ENCODE data around the gene TPBGL. TPM values are rescaled to one million over a fixed set of nuclear protein-coding genes. Genes with fewer than 3 reads are reported as not detected.

Gene TPBGL
- total RNA-seq, 1 experiment from 2014 or later, result 0.41 TPM

DNA sequence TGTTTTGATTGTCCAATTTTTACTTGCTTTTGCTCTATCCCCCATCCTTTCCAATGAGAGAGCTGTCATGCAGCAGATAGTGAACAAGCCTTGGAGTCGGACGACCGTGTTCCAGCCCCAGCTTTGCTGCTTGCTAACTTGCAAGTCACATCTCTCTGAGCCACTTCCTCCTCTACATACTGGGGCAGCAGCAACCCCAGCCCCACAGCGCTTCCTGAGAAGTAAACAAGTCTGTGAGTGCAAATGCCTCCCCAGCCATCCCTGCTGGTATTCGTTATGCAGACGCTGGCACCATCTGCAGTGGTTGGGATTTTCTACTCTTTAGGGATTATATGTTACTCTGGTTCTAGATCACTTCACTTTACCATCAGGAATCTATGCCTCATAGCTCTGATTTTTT is 35.0 kb downstream of the TPBGL start:
- Histone ChIP-seq H3K9me3 (ENCODE audit: low read depth, low read length, poor library complexity, severe bottlenecking) (no peaks in the 10 kb centered on the region), H3K27me3 (replicated peaks; ENCODE audit: insufficient read depth, low read depth, low read length, poor library complexity) (no peaks in the 10 kb centered on the region), H3K36me3 (ENCODE audit: insufficient read depth, low read length, poor library complexity, severe bottlenecking) (peaks cover 2% of the 10 kb centered on the region), H3K4me1 (ENCODE audit: insufficient read depth, low read length, poor library complexity, severe bottlenecking) (no peaks in the 10 kb centered on the region), H3K4me3 (ENCODE audit: low read depth, low read length, poor library complexity, severe bottlenecking) (no peak overlapping the region), H3K27ac (ENCODE audit: low read depth, low read length, poor library complexity, severe bottlenecking) (no peak overlapping the region)
- intact Hi-C loops (cut with micrococcal nuclease; ENCODE audit: unreplicated experiment), result no loop called here
- no TSS peak for BruUV-seq (replicated peaks)
- no peak for TF ChIP-seq EZH2 (IDR thresholded peaks at IDR 0.05; ENCODE audit: borderline replicate concordance, low read depth, low read length, poor library complexity, severe bottlenecking)
- TF ChIP-seq, protein P1, sequence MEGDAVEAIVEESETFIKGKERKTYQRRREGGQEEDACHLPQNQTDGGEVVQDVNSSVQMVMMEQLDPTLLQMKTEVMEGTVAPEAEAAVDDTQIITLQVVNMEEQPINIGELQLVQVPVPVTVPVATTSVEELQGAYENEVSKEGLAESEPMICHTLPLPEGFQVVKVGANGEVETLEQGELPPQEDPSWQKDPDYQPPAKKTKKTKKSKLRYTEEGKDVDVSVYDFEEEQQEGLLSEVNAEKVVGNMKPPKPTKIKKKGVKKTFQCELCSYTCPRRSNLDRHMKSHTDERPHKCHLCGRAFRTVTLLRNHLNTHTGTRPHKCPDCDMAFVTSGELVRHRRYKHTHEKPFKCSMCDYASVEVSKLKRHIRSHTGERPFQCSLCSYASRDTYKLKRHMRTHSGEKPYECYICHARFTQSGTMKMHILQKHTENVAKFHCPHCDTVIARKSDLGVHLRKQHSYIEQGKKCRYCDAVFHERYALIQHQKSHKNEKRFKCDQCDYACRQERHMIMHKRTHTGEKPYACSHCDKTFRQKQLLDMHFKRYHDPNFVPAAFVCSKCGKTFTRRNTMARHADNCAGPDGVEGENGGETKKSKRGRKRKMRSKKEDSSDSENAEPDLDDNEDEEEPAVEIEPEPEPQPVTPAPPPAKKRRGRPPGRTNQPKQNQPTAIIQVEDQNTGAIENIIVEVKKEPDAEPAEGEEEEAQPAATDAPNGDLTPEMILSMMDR (conservative IDR thresholded peaks at IDR 0.05; ENCODE audit: low read depth, low read length), result no peak
- POLR2A ChIA-PET (ENCODE audit: low non-redundant PET), result no interaction called here
- CTCF ChIA-PET, result interaction anchor here (0.6 kb wide), 1 partner anchor 260 kb away, joined by 4 read pairs; no protein-coding TSS in a partner anchor
- DNase-seq (ENCODE audit: low spot score), result no peak

DNA sequence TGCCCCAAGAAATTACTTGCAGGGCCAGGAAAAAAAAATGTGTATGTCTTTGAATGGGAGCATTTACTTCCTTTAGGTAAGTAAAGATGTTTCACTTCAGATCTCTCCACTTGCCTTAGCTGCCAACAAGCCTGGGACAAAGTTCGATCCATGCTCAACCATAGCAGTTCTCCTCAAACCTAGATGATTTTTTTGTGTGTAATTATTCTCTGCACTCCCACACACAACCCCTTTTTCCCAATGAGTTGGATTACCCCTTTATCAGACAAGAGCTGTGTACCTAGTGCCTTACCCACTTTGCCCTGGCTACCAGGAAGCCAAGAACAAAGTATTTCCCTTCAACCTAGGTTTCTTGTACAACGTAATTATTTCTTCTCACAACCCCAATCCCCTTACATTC is 35.6 kb downstream of the TPBGL start:
- TF ChIP-seq, protein P1 (conservative IDR thresholded peaks at IDR 0.05; ENCODE audit: low read depth, low read length), result no peak
- no peak for TF ChIP-seq EZH2 (IDR thresholded peaks at IDR 0.05; ENCODE audit: borderline replicate concordance, low read depth, low read length, poor library complexity, severe bottlenecking)
- POLR2A ChIA-PET (ENCODE audit: low non-redundant PET), result no interaction called here

DNA sequence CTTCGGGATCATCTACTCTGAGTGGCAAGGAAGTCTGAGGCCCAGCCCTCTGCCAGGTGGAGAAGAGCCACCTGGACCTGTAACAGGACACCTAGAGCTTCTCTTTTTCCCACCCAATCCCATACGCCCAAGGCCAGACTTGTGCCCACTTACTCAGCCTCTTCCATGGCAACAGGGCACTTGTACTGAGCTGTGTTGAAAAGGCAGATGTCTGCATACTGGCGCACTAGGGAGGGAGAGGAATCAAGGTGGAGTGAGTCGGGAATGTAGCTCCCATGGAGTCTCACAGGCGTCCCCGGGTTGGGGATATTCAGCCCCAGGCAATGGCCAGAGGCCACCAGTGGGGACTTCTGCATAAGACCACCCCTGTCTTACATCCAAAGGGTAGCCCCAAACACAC is 36.1 kb downstream of the TPBGL start:
- intact Hi-C loops (cut with micrococcal nuclease; ENCODE audit: unreplicated experiment), result no loop called here
- H3K36me3 ChIP-seq (ENCODE audit: insufficient read depth, low read length, poor library complexity, severe bottlenecking), result peaks cover 2% of the 10 kb centered on the region
- CTCF ChIA-PET, result interaction anchor here (0.6 kb wide), 1 partner anchor 103 kb away, joined by 3 read pairs; no protein-coding TSS in a partner anchor
- H3K4me1 ChIP-seq (ENCODE audit: insufficient read depth, low read length, poor library complexity, severe bottlenecking), result no peaks in the 10 kb centered on the region
- no peaks in the 10 kb centered on the region for H3K27me3 ChIP-seq (replicated peaks; ENCODE audit: insufficient read depth, low read depth, low read length, poor library complexity)
- POLR2A ChIA-PET (ENCODE audit: low non-redundant PET), result no interaction called here
- BruUV-seq (replicated peaks), result no TSS peak
- H3K9me3 ChIP-seq (ENCODE audit: low read depth, low read length, poor library complexity, severe bottlenecking), result no peaks in the 10 kb centered on the region
- no peak overlapping the region for H3K27ac ChIP-seq (ENCODE audit: low read depth, low read length, poor library complexity, severe bottlenecking)
- TF ChIP-seq EZH2 (IDR thresholded peaks at IDR 0.05; ENCODE audit: borderline replicate concordance, low read depth, low read length, poor library complexity, severe bottlenecking), result no peak
- TF ChIP-seq, protein P1 (conservative IDR thresholded peaks at IDR 0.05; ENCODE audit: low read depth, low read length), result no peak
- no peak overlapping the region for H3K4me3 ChIP-seq (ENCODE audit: low read depth, low read length, poor library complexity, severe bottlenecking)
- no peak for DNase-seq (ENCODE audit: low spot score)

More for the DNA sequence above, 35.6 kb downstream of the TPBGL start:
- no peaks in the 10 kb centered on the region for H3K27me3 ChIP-seq (replicated peaks; ENCODE audit: insufficient read depth, low read depth, low read length, poor library complexity)
- intact Hi-C loops (cut with micrococcal nuclease; ENCODE audit: unreplicated experiment), result no loop called here
- H3K36me3 ChIP-seq (ENCODE audit: insufficient read depth, low read length, poor library complexity, severe bottlenecking), result peaks cover 2% of the 10 kb centered on the region
- H3K4me3 ChIP-seq (ENCODE audit: low read depth, low read length, poor library complexity, severe bottlenecking), result no peak overlapping the region
- CTCF ChIA-PET, result interaction anchor here (0.6 kb wide), 1 partner anchor 103 kb away, joined by 3 read pairs; no protein-coding TSS in a partner anchor
- no peaks in the 10 kb centered on the region for H3K4me1 ChIP-seq (ENCODE audit: insufficient read depth, low read length, poor library complexity, severe bottlenecking)
- BruUV-seq (replicated peaks), result no TSS peak
- no peaks in the 10 kb centered on the region for H3K9me3 ChIP-seq (ENCODE audit: low read depth, low read length, poor library complexity, severe bottlenecking)
- H3K27ac ChIP-seq (ENCODE audit: low read depth, low read length, poor library complexity, severe bottlenecking), result no peak overlapping the region
- no peak for DNase-seq (ENCODE audit: low spot score)
